IMR-90 (cell line): ENCODE data around the gene TNFRSF13B. TPM values are rescaled to one million over a fixed set of nuclear protein-coding genes. Genes with fewer than 3 reads are reported as not detected.

Experiments
- ATAC-seq: fragments of 200-7000 bp; cut with Tn5 transposase; 2 replicates; pipeline ENCODE4 v1.9.1; 2020; ENCODE audit warnings: low read depth, mild to moderate bottlenecking, moderate library complexity
- BruUV-seq: library from RNA; stranded (reverse); fragments of 400-500 nt; replicated peaks from 2 replicates; lab custom pipeline; 2021; lab: Mats Ljungman, UMichigan
- CTCF ChIA-PET: fragments of 300-600 bp; formaldehyde crosslinking; extraction: SDS; loops from one replicate; lab custom pipeline; 2021; ENCODE audit warnings: antibody characterized with exemption; lab: Yijun Ruan, JAX
- POLR2A ChIA-PET: fragments of 300-600 bp; sonication (Branson Sonifier 250); formaldehyde crosslinking; loops from one replicate; lab custom pipeline; 2022; ENCODE audit warnings: antibody characterized with exemption; ENCODE audit not compliant: unreplicated experiment; lab: Charles Lee
- DNase-seq: peaks from one replicate; pipeline ENCODE4 v3.0.0; 2013
- H2AFZ ChIP-seq: replicated peaks from 2 replicates; pipeline ENCODE3; 2013; ENCODE audit warnings: low read length, mild to moderate bottlenecking; ENCODE audit not compliant: poor library complexity
- H2AK5ac ChIP-seq: 2 replicates; pipeline ENCODE4 v1.6.1; 2013; ENCODE audit warnings: low read depth, low read length, inconsistent platforms
- H2AK9ac ChIP-seq: replicated peaks from 2 replicates; pipeline ENCODE3; 2013; ENCODE audit warnings: mild to moderate bottlenecking, low read depth, low read length, moderate library complexity; ENCODE audit not compliant: poor library complexity
- H2BK120ac ChIP-seq: 2 replicates; pipeline ENCODE4 v1.6.1; 2013; ENCODE audit warnings: low read depth, low read length, inconsistent platforms
- H2BK15ac ChIP-seq: 3 replicates; pipeline ENCODE4 v1.6.1; 2013; ENCODE audit warnings: low read depth, low read length, inconsistent platforms
- H2BK20ac ChIP-seq: 2 replicates; pipeline ENCODE4 v1.6.1; 2013; ENCODE audit warnings: low read depth, mild to moderate bottlenecking, inconsistent platforms, low read length, moderate library complexity
- H2BK5ac ChIP-seq: 2 replicates; pipeline ENCODE4 v1.6.1; 2013; ENCODE audit warnings: mild to moderate bottlenecking, low read depth, low read length, inconsistent platforms; ENCODE audit not compliant: poor library complexity, severe bottlenecking
- H3K14ac ChIP-seq: replicated peaks from 2 replicates; pipeline ENCODE4 v1.6.1; 2013; ENCODE audit warnings: low read depth, low read length, inconsistent platforms
- H3K18ac ChIP-seq: 2 replicates; pipeline ENCODE4 v1.6.1; 2013; ENCODE audit warnings: low read depth, low read length, control low read depth
- H3K23ac ChIP-seq: 2 replicates; pipeline ENCODE4 v1.6.1; 2013; ENCODE audit warnings: low read depth, low read length, inconsistent platforms
- H3K27ac ChIP-seq: 2 replicates; pipeline ENCODE4 v1.5.1; 2013; ENCODE audit warnings: mild to moderate bottlenecking, control low read depth, low read length; ENCODE audit not compliant: insufficient read depth
- H3K27me3 ChIP-seq: 2 replicates; pipeline ENCODE4 v1.6.1; 2013; ENCODE audit warnings: low read length; ENCODE audit not compliant: control insufficient read depth, insufficient read depth
- H3K36me3 ChIP-seq: 2 replicates; pipeline ENCODE4 v1.6.1; 2013; ENCODE audit warnings: low read length, mixed read lengths; ENCODE audit not compliant: control insufficient read depth, insufficient read depth
- H3K4ac ChIP-seq: 2 replicates; pipeline ENCODE4 v1.6.1; 2013; ENCODE audit warnings: low read depth, low read length, inconsistent platforms
- H3K4me1 ChIP-seq: 2 replicates; pipeline ENCODE4 v1.6.1; 2013; ENCODE audit warnings: low read length, mixed read lengths; ENCODE audit not compliant: control insufficient read depth, insufficient read depth
- H3K4me2 ChIP-seq: 2 replicates; pipeline ENCODE4 v1.6.1; 2013; ENCODE audit warnings: low read depth, mild to moderate bottlenecking, control low read depth, low read length, moderate library complexity
- H3K4me3 ChIP-seq: 2 replicates; pipeline ENCODE4 v1.5.1; 2013; ENCODE audit warnings: low read depth, mild to moderate bottlenecking, control low read depth, low read length, moderate library complexity; ENCODE audit not compliant: insufficient read depth
- H3K56ac ChIP-seq: 2 replicates; pipeline ENCODE4 v1.6.1; 2013; ENCODE audit warnings: low read length, inconsistent platforms; ENCODE audit not compliant: insufficient read depth; ENCODE audit errors: extremely low read depth
- H3K79me1 ChIP-seq, 2 experiments: 2 replicates each; pipeline ENCODE4 v1.6.1; 2013; ENCODE audit warnings: low read length in 2 of 2, inconsistent platforms in 1 of 2, low read depth in 1 of 2
- H3K9ac ChIP-seq: 2 replicates; pipeline ENCODE4 v1.6.1; 2013; ENCODE audit warnings: low read depth, low read length, control low read depth
- H3K9me1 ChIP-seq: 2 replicates; pipeline ENCODE4 v1.6.1; 2013; ENCODE audit warnings: low read length, inconsistent platforms; ENCODE audit not compliant: insufficient read depth
- H3K9me3 ChIP-seq: 2 replicates; pipeline ENCODE4 v1.6.1; 2013; ENCODE audit warnings: low read length; ENCODE audit not compliant: control insufficient read depth, insufficient read depth
- H4K20me1 ChIP-seq: 2 replicates; pipeline ENCODE4 v1.6.1; 2013; ENCODE audit warnings: low read length, inconsistent platforms; ENCODE audit not compliant: insufficient read depth
- H4K5ac ChIP-seq: 2 replicates; pipeline ENCODE4 v1.6.1; 2013; ENCODE audit warnings: mild to moderate bottlenecking, low read depth, low read length, control low read depth
- H4K8ac ChIP-seq, 2 experiments: 2 replicates each; pipeline ENCODE4 v1.6.1; 2013; ENCODE audit warnings: low read depth in 2 of 2, low read length in 2 of 2, control low read depth in 1 of 2, inconsistent platforms in 1 of 2
- H4K91ac ChIP-seq: 2 replicates; pipeline ENCODE4 v1.6.1; 2013; ENCODE audit warnings: low read depth, low read length, inconsistent platforms; ENCODE audit not compliant: insufficient read depth
- CEBPB ChIP-seq: IDR thresholded peaks from 2 replicates; pipeline ENCODE4 v1.6.1; 2012; ENCODE audit warnings: low read depth, low read length, improper control_type of control experiment
- ELK1 ChIP-seq: fragments of 150-350 bp; IDR thresholded peaks from 2 replicates; pipeline ENCODE4 v1.6.1; 2016; ENCODE audit warnings: low read depth, mild to moderate bottlenecking, low read length, moderate library complexity, borderline replicate concordance
- MAFK ChIP-seq: IDR thresholded peaks from 2 replicates; pipeline ENCODE4 v1.6.1; 2012; ENCODE audit warnings: low read depth, low read length, improper control_type of control experiment
- MAZ ChIP-seq: IDR thresholded peaks from 2 replicates; pipeline ENCODE4 v1.6.1; 2012; ENCODE audit warnings: low read depth, mild to moderate bottlenecking, low read length, improper control_type of control experiment, moderate library complexity, borderline replicate concordance
- NFE2L2 ChIP-seq: fragments of 150-350 bp; IDR thresholded peaks from 2 replicates; pipeline ENCODE4 v1.6.1; 2016; ENCODE audit warnings: low read depth, mild to moderate bottlenecking, low read length
- RAD21 ChIP-seq: IDR thresholded peaks from 2 replicates; pipeline ENCODE4 v1.6.1; 2012; ENCODE audit warnings: low read length, improper control_type of control experiment
- RCOR1 ChIP-seq: IDR thresholded peaks from 2 replicates; pipeline ENCODE4 v1.6.1; 2012; ENCODE audit warnings: mild to moderate bottlenecking, low read length, improper control_type of control experiment; ENCODE audit not compliant: insufficient replicate concordance
- RFX5 ChIP-seq: IDR thresholded peaks from 2 replicates; pipeline ENCODE4 v1.8.0; 2012; ENCODE audit warnings: low read depth, mild to moderate bottlenecking, low read length, moderate library complexity
- SMC3 ChIP-seq: fragments of 150-350 bp; IDR thresholded peaks from 2 replicates; pipeline ENCODE4 v1.6.1; 2016; ENCODE audit warnings: low read depth, mild to moderate bottlenecking, antibody characterized with exemption, low read length, moderate library complexity
- USF2 ChIP-seq: fragments of 150-350 bp; IDR thresholded peaks from 2 replicates; pipeline ENCODE4 v1.6.1; 2017; ENCODE audit warnings: mild to moderate bottlenecking, antibody characterized with exemption, low read length, low read depth
- WGBS, 2 experiments: methylation state at CpG; one replicate each; pipeline versions ENCODE4 v1.1.5 to v1.1.7; 2013; ENCODE audit warnings: missing lambda C conversion rate in 2 of 2; ENCODE audit not compliant: insufficient read length in 1 of 2; ENCODE audit errors: extremely low coverage in 2 of 2; 5-methylcytosine and 5-hydroxymethylcytosine counted together
- dilution Hi-C: fragments of 300-500 bp; cut with HindIII; formaldehyde crosslinking; loops from one replicate; pipeline ENCODE4 v1.14.3; 2018; ENCODE audit warnings: low sequenced_read_pairs; ENCODE audit not compliant: unreplicated experiment
- in situ Hi-C: fragments of 300-500 bp; cut with MboI; formaldehyde crosslinking; loops from 3 replicates; pipeline ENCODE4 v1.14.3; 2019; ENCODE audit warnings: low sequenced_read_pairs, inconsistent platforms, mixed read lengths
- intact Hi-C: fragments of 100-400 bp; cut with micrococcal nuclease; formaldehyde crosslinking; loops from 2 replicates; pipeline ENCODE4 v1.10.0; 2022
- polyA plus RNA-seq, 3 experiments: library from polyadenylated mRNA; depleted of rRNA; stranded (reverse); fragments of >200 nt; gene quantifications; 2 replicates each; pipeline ENCODE4 v1.2.3, GENCODE V29; 2012; ENCODE audit warnings: low replicate concordance in 1 of 3
- total RNA-seq: library from RNA; depleted of rRNA; stranded (reverse); fragments of >200 nt; gene quantifications from 2 replicates; pipeline ENCODE4 v1.2.3, GENCODE V29; 2012

Gene TNFRSF13B
- total and polyA plus RNA-seq, 2 of the 4 experiments (the other 2 are of a cell fraction) = not detected

GRCh38 chr17:17019891-17020456 is 48.1 kb upstream of the TNFRSF13B start:
- no peak overlapping the region for H3K23ac ChIP-seq
- ChIA-PET POLR2A (no interaction called here), CTCF (no interaction called here)
- H3K9ac ChIP-seq = no peak overlapping the region
- H3K4me3 ChIP-seq = no peak overlapping the region
- no peaks in the 10 kb centered on the region for H3K36me3 ChIP-seq
- ATAC-seq (no peak), DNase-seq (no peak)
- H2BK5ac ChIP-seq = no peak overlapping the region
- no peaks in the 10 kb centered on the region for H3K9me3 ChIP-seq
- H2BK20ac ChIP-seq = no peak overlapping the region
- peaks cover 9% of the 10 kb centered on the region; the same call in 1 of the 2 replicates for H3K9me1 ChIP-seq
- dilution Hi-C loops (no loop called here), intact Hi-C loops (no loop called here), in situ Hi-C loops (loop anchor here (25.0 kb wide), 1 partner anchor 617 kb away; no protein-coding TSS in a partner anchor)
- H3K4me2 ChIP-seq = no peak overlapping the region
- H3K4me1 ChIP-seq = peaks cover 9% of the 10 kb centered on the region
- no peak overlapping the region for H3K18ac ChIP-seq
- no peaks in the 10 kb centered on the region; the same call in 1 of the 2 replicates for H4K20me1 ChIP-seq
- peak overlapping the region; percentile 70 for H2AK9ac ChIP-seq
- no peak overlapping the region for H3K14ac ChIP-seq
- no peak overlapping the region for H3K27ac ChIP-seq
- no peak overlapping the region for H2BK15ac ChIP-seq
- H3K79me1 ChIP-seq = no peaks in the 10 kb centered on the region
- H3K56ac ChIP-seq = no peak overlapping the region
- peak overlapping the region; percentile 58; the same call in 1 of the 2 replicates for H2AK5ac ChIP-seq
- TF ChIP-seq SMC3 (no peak), MAFK (no peak), RAD21 (no peak), RFX5 (no peak), NFE2L2 (no peak), RCOR1 (no peak), ELK1 (no peak), CEBPB (no peak), USF2 (no peak), MAZ (no peak)
- no peaks in the 10 kb centered on the region for H3K27me3 ChIP-seq
- no peak overlapping the region; the same call in 1 of the 2 replicates for H4K91ac ChIP-seq
- H2BK120ac ChIP-seq = peak overlapping the region; percentile 13; the same call in 1 of the 2 replicates
- H4K8ac ChIP-seq = no peak overlapping the region
- no TSS peak for BruUV-seq
- H2AFZ ChIP-seq = no peak overlapping the region
- 90% methylated on average over 4 of the region's 13 CpGs; no CpG with 5 or more reads in 1 of the 2 experiments for WGBS, 2 experiments
- no peak overlapping the region for H3K4ac ChIP-seq
- no peak overlapping the region for H4K5ac ChIP-seq
